HuH-7 (cell line): ENCODE data around the gene XAGE1B.
"Not testable (repeated sequence)": the region's sequence is repeated elsewhere in the genome, so short reads cannot be mapped to it uniquely, and the experiment has no call there.

ENCODE experiments used
- DNase-seq: peaks from one replicate; pipeline ENCODE4 v3.0.0; 2011; ENCODE audit warnings: low spot score

XAGE1B gene

GRCh38 chrX:52516987-52517325 lies at the start of gene XAGE1B:
Gene XAGE1B, minus strand, starts transcription at chrX:52517063. Its CDS starts 1,536 bp downstream, at chrX:52515527.
- DNase-seq = not testable (repeated sequence)

DNA sequence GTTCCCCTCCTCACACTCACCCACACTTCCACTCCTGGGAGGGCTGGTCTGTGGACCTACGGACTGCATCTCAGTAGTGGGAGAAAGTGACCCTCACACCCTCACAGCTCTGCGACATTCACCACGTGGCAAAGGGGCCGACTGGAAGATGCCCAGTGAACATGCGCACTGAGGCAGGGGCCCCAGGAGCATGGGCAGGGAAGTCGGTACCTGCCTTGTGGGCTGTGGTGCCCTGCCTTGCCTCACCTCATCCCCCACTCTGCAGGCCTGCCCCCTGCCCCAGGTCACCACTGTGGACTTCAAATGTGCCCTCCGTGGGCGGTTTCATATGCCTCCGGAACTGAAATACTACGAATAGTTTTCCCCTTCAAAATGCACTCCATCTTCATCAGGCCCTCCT lies 46.2 kb upstream of the XAGE1B start:
- DNase-seq = no peak

GRCh38 chrX:52558140-52558539 lies 41.3 kb upstream of the XAGE1B start:
- DNase-seq = no peak

DNA sequence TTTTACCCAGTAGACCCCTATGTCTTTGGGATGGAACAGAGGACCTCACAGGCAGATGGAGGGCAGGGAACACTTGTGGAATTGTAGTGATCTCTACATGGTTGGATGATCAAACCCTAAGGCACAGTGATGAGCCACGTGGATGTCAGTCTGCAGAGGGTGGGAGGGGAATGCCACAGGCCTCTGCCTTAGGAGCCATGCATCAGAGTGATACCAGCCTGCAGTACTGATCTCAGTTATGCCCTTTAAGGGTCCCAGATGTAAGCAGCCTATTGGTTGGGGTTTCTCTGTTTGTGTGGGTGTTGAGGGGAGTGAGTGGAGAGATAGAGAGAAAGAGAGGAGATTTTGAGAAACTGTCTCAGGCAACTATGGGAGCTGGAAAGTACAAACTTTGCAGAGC lies 39.9 kb upstream of the XAGE1B start:
- no peak for DNase-seq

DNA sequence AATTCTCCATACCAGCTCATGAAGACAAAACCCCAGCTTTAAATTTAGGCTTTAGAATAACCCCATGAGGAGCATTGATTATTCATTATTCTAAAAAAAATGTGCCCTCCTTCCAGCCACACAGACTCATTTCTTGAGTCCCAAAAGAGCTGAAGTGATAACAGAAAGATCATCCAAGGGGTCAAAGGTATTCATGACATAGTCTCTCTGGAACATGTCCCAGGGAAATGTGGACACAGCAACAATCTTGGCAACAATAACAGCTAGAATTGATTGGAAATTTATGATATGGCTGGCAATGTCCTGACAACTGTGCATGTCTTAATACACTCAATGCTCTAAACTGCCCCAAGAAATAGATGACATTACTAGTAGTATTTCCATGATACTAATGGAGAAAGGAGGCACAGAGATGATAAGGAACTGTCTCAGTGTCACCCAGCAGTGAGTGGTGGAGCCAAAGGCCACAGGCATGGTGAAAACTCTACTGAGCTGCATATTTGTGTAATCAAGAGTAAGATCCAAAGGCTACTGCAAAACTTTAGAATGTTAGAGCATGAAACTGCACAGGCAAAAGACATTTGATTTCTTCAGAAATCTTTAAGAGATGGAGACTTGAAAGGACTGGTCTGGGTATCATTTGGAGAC lies 37.3 kb upstream of the XAGE1B start:
- no peak for DNase-seq

DNA sequence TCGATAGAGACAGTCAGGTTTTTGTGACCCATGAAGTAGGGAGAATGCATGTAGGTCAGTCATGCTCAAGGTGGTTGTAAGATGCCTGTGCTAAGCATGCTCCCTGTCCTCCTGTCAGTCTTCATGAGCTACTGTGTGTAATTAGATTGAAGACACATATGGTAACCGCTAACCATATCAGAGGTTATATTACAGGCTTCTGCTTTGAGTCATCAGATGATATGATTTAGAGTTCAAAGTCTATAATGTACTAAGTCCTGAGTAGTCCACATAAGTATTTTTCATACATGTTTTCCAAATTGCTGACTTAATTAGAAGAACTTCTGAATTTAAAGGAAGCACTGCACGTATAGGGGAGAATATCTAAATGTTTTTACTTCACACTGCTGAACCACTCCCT lies 31.9 kb upstream of the XAGE1B start:
- DNase-seq = not testable (repeated sequence)

- DNase-seq = no peak
These were observed 27.4 kb upstream of the XAGE1B start for GRCh38 chrX:52544147-52544840.

DNA sequence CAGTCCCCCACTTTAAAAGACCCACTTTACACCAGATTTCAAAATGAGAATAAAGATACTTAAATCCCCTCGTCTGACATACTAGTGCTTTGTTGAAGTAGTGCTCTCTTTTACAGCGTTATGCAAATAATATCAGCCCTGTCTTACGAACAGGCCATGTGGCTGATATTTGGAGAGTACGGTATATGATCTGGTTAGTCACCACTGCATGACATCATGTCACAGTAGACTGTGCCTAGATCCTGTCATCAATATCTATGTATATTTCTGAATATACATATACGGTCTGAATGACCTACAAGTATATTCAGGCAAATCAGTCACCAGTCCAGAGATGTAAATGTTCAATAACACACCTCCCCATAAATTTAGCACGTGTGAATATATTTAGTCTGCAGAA lies 25.4 kb upstream of the XAGE1B start:
- DNase-seq = no peak

DNA sequence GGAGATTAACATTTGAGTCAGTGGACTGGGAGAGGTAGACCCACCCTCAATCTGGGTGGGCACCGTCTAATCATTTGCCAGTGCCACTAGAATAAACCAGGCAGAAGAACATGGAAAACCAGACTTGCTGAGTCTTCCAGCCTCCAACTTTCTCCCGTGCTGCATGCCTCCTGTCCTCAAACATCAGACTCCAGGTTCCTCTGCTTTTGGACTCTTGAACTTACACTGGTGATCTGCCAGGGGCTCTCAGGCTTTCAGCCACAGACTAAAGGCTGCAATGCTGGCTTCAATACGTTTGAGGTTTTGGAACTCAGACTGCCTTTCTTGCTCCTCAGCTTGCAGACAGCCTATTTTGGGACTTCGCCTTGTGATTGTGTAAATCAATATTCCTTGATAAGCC lies 24.2 kb upstream of the XAGE1B start:
- DNase-seq = not testable (repeated sequence)

- DNase-seq = not testable (repeated sequence)
These were observed 515 bp downstream of the XAGE1B start for GRCh38 chrX:52516110-52516986.

DNA sequence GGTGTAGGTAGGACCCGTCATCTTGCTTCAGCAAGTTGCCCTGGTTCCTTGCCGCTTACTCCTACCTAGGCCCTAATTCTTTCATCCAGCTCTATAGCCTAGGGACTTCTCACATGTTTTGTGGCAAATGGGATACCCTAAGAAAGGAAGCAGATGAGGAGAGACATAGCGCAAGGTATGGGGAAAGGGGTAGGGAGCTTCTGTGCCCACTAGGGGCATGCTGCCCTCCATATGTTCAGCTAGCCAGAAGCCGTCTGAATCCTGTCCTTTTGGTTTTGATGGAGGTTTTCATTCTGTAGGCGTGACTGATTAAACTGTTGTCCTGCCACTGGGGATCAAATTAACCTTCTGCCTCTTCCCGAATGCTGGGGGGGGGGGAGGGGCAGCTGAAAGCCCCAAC lies 5.7 kb downstream of the XAGE1B start:
- not testable (repeated sequence) for DNase-seq

DNA sequence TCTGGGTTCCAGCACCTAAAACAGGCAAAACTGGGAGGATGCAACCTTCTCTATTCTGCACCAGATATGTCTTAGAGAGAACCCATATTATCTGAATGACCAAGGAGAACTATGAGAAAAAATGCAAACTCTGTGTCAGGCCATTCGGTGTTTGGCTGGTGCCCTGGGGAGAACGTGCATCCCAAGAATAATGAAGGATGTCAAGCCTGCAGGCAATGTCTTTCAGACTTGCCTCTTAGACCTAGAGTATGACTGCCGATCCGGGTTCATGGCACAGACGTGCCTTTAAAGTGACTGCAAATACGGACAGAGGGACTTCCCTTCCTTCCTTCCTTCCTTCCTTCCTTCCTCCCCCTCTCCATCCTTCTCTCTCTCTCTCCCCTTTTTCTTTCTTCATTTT lies 6.9 kb downstream of the XAGE1B start:
- DNase-seq = no peak

- DNase-seq = no peak
These were observed 9.5 kb downstream of the XAGE1B start for GRCh38 chrX:52507331-52507730.

DNA sequence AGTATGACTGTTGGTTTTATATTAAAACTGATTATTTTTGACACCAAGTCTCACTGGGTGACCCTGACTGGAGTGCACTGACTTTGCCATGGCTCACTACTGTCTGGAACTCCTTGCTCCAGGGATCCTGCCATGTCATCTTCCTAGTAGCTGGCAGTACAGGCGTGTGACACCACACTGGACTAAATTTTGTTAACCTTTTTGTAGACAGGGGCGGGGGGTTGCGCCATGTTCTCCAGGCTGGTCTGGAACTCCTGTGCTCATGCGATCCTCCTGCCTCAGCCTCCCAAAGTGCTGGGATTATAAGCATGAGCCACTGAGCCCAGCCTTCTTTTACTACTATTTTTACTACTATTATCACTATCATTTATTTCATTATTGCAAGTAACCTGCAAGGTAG lies 12.3 kb downstream of the XAGE1B start:
- DNase-seq = no peak

- DNase-seq = not testable (repeated sequence)
These were observed 15.5 kb downstream of the XAGE1B start for GRCh38 chrX:52501362-52501761.

- not testable (repeated sequence) for DNase-seq
These were observed 20.5 kb downstream of the XAGE1B start for GRCh38 chrX:52496419-52496772.

DNA sequence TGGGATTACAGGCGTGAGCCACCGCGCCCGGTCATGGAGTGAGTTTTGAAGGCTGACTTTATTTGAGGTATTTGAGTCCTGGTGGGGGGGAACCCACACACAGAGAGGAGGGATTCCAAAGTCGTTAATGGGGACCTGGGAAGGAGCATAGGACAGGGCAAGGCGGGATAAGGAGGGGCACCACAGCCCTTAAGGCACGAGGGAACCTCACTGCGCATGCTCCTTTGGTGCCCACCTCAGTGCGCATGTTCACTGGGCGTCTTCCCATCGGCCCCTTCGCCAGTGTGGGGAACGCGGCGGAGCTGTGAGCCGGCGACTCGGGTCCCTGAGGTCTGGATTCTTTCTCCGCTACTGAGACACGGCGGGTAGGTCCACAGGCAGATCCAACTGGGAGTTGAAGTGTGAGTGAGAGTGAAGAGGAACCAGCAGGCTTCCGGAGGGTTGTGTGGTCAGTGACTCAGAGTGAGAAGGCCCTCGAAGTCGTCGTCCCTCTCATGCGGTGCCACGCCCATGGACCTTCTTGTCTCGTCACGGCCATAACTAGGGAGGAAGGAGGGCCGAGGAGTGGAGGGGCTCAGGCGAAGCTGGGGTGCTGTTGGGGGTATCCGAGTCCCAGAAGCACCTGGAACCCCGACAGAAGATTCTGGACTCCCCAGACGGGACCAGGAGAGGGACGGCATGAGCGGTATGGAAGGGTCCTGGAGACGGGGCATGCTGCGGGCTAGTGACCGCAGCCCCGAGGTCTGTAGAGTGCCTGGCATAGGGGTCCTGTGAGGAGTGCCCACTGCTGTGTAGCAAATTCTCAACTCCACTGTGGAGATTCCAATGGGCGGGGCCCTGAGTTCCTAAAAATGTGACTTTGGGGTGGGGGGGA lies 21.1 kb downstream of the XAGE1B start, which contains the start of gene XAGE1A:
XAGE1A (plus strand) TSS at position 264 of the 874 bp plus-strand sequence. CDS start 1,554 bp downstream, outside the sequence.
- not testable (repeated sequence) for DNase-seq

DNA sequence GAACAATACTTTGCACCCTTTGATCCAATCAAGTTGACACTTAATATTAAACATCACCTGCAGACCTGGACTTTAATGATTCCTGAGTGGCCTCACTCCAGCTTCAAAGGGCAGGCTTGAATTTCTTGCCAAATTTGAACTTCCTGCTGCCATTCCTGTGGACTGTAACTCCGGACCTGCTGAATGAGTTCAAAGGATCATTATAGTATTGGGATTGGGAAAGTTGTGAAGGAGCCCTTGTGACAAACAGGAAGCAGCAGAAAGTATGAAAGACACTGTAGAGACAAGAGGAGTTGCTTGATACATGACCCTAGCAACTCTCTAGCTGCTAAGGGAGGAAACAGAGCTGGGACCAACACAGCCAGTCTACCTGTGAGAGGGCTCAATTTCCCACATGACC lies 45.6 kb downstream of the XAGE1B start:
- DNase-seq = not testable (repeated sequence)
